Neural cell (in vitro differentiated cells): ENCODE results near the gene PIP4K2A. TPM values are rescaled to one million over a fixed set of nuclear protein-coding genes. Genes with fewer than 3 reads are reported as not detected.

Source experiments
- H2AFZ ChIP-seq: fragments of 200-600, 300-800 bp; sonication (generic), shearing (Covaris generic); 2 replicates; pipeline ENCODE4 v1.6.0; 2014; ENCODE audit warnings: low read depth, mild to moderate bottlenecking, antibody characterized with exemption, low read length, moderate library complexity
- H3F3A ChIP-seq: fragments of 200-600 bp; shearing (Covaris generic); 2 replicates; pipeline ENCODE4 v1.6.1; 2016; ENCODE audit warnings: mild to moderate bottlenecking, moderate library complexity, mixed read lengths, antibody characterized with exemption, low read length; ENCODE audit not compliant: insufficient read depth, poor library complexity, severe bottlenecking
- H3K27ac ChIP-seq: fragments of 200-600, 300-800 bp; sonication (generic), shearing (Covaris generic); 2 replicates; pipeline ENCODE4 v1.5.1; 2014; ENCODE audit warnings: mild to moderate bottlenecking, low read length, moderate library complexity
- H3K27me3 ChIP-seq: fragments of 300-800, 200-600 bp; sonication (generic), shearing (Covaris generic); 2 replicates; pipeline ENCODE4 v1.6.0; 2014; ENCODE audit warnings: mild to moderate bottlenecking, low read depth, low read length, moderate library complexity; ENCODE audit not compliant: insufficient read depth
- H3K36me3 ChIP-seq: fragments of 300-800, 200-600 bp; sonication (generic), shearing (Covaris generic); 2 replicates; pipeline ENCODE4 v1.5.1; 2014; ENCODE audit warnings: mild to moderate bottlenecking, antibody characterized with exemption, low read length, moderate library complexity; ENCODE audit not compliant: insufficient read depth
- H3K4me2 ChIP-seq: fragments of 300-800, 200-600 bp; sonication (generic), shearing (Covaris generic); 2 replicates; pipeline ENCODE4 v1.6.0; 2014; ENCODE audit warnings: mild to moderate bottlenecking, low read length
- H3K4me3 ChIP-seq: fragments of 300-800, 200-600 bp; sonication (generic), shearing (Covaris generic); 2 replicates; pipeline ENCODE4 v1.5.1; 2014; ENCODE audit warnings: mild to moderate bottlenecking, low read length, moderate library complexity
- H3K79me2 ChIP-seq: fragments of 200-600 bp; shearing (Covaris generic); replicated peaks from 2 replicates; pipeline ENCODE4 v1.6.0; 2014; ENCODE audit warnings: mild to moderate bottlenecking, low read length, moderate library complexity; ENCODE audit not compliant: insufficient read depth
- H3K9ac ChIP-seq: fragments of 300-800, 200-600 bp; sonication (generic), shearing (Covaris generic); 2 replicates; pipeline ENCODE4 v1.6.1; 2016; ENCODE audit warnings: mild to moderate bottlenecking, low read length, mixed read lengths
- H3K9me2 ChIP-seq: fragments of 200-600 bp; shearing (Covaris generic); 2 replicates; pipeline ENCODE4 v1.6.1; 2016; ENCODE audit warnings: mild to moderate bottlenecking, low read length, mixed read lengths; ENCODE audit not compliant: insufficient read depth
- H3K9me3 ChIP-seq: fragments of 200-600, 300-800 bp; sonication (generic), shearing (Covaris generic); 2 replicates; pipeline ENCODE4 v1.6.1; 2016; ENCODE audit warnings: mild to moderate bottlenecking, mixed run types, low read length, moderate library complexity, mixed read lengths
- H4K20me1 ChIP-seq: fragments of 200-600 bp; shearing (Covaris generic); 2 replicates; pipeline ENCODE4 v1.6.1; 2016; ENCODE audit warnings: mild to moderate bottlenecking, mixed run types; ENCODE audit not compliant: insufficient read depth
- CTCF ChIP-seq: fragments of 450-650 bp; IDR thresholded peaks from 2 replicates; pipeline ENCODE4 v1.5.1; 2014; ENCODE audit warnings: antibody characterized with exemption, mild to moderate bottlenecking, moderate library complexity; ENCODE audit not compliant: poor library complexity, severe bottlenecking
- EP300 ChIP-seq: fragments of 450-650 bp; conservative IDR thresholded peaks from 2 replicates; pipeline ENCODE4 v1.6.1; 2014; ENCODE audit warnings: antibody characterized with exemption, mild to moderate bottlenecking, moderate library complexity; ENCODE audit not compliant: poor library complexity, severe bottlenecking
- EZH2 ChIP-seq: fragments of 200-600, 300-800 bp; shearing (Covaris generic), sonication (generic); IDR thresholded peaks from 2 replicates; pipeline ENCODE4 v1.6.1; 2014; ENCODE audit warnings: antibody characterized with exemption, low read length, borderline replicate concordance, mild to moderate bottlenecking; ENCODE audit not compliant: insufficient read depth, poor library complexity, severe bottlenecking
- MXI1 ChIP-seq: fragments of 450-650 bp; conservative IDR thresholded peaks from 2 replicates; pipeline ENCODE4 v1.6.1; 2014; ENCODE audit warnings: antibody characterized with exemption, mild to moderate bottlenecking; ENCODE audit not compliant: poor library complexity, severe bottlenecking
- POLR2AphosphoS5 ChIP-seq: IDR thresholded peaks from 2 replicates; pipeline ENCODE4 v1.6.1; 2012
- RAD21 ChIP-seq: fragments of 450-650 bp; conservative IDR thresholded peaks from 2 replicates; pipeline ENCODE4 v1.6.1; 2014; ENCODE audit warnings: antibody characterized with exemption, mild to moderate bottlenecking, moderate library complexity
- REST ChIP-seq: IDR thresholded peaks from 2 replicates; pipeline ENCODE4 v1.6.1; 2012; ENCODE audit warnings: borderline replicate concordance
- SMC3 ChIP-seq: fragments of 450-650 bp; conservative IDR thresholded peaks from 2 replicates; pipeline ENCODE4 v1.6.1; 2014; ENCODE audit warnings: antibody characterized with exemption, mild to moderate bottlenecking, moderate library complexity; ENCODE audit not compliant: poor library complexity
- TAF1 ChIP-seq: IDR thresholded peaks from 2 replicates; pipeline ENCODE4 v1.6.1; 2012; ENCODE audit warnings: low read depth
- polyA plus RNA-seq: library from polyadenylated mRNA; depleted of rRNA; stranded (reverse); fragments of >200 nt; gene quantifications from 2 replicates; pipeline ENCODE4 v1.2.3, GENCODE V29; 2014

Gene PIP4K2A
- polyA plus RNA-seq, 1 donor from 2014 or later = 12.6 TPM

GRCh38 chr10:22724773-22725172 is 10.4 kb upstream of the PIP4K2A start:
- Histone ChIP-seq H4K20me1 (no peaks in the 10 kb centered on the region), H3K9me2 (no peaks in the 10 kb centered on the region), H3K4me3 (no peak overlapping the region), H3F3A (no peaks in the 10 kb centered on the region), H3K79me2 (no peaks in the 10 kb centered on the region), H3K36me3 (no peaks in the 10 kb centered on the region), H3K27ac (no peak overlapping the region), H3K9ac (no peak overlapping the region), H2AFZ (no peak overlapping the region), H3K9me3 (no peaks in the 10 kb centered on the region), H3K27me3 (no peaks in the 10 kb centered on the region), H3K4me2 (no peak overlapping the region)
- TF ChIP-seq RAD21 = no peak

- Histone ChIP-seq H3K9me2 (no peaks in the 10 kb centered on the region), H3K9ac (no peak overlapping the region), H2AFZ (no peak overlapping the region), H3K79me2 (no peaks in the 10 kb centered on the region), H3K36me3 (no peaks in the 10 kb centered on the region), H3K4me3 (no peak overlapping the region), H3K4me2 (no peak overlapping the region), H3F3A (no peaks in the 10 kb centered on the region), H3K27ac (no peak overlapping the region), H3K9me3 (no peaks in the 10 kb centered on the region), H3K27me3 (no peaks in the 10 kb centered on the region), H4K20me1 (no peaks in the 10 kb centered on the region)
- TF ChIP-seq SMC3 = no peak
- TF ChIP-seq REST = no peak
- no peak for TF ChIP-seq POLR2AphosphoS5
- no peak for TF ChIP-seq EZH2
- TF ChIP-seq CTCF = no peak
- no peak for TF ChIP-seq TAF1
- TF ChIP-seq EP300 = no peak
- TF ChIP-seq RAD21 = no peak
- no peak for TF ChIP-seq MXI1
These were observed 9.4 kb upstream of the PIP4K2A start for GRCh38 chr10:22723783-22724182.

- H3K9me3 ChIP-seq = no peaks in the 10 kb centered on the region
- H3K79me2 ChIP-seq = no peaks in the 10 kb centered on the region
- no peak overlapping the region for H3K4me2 ChIP-seq
- H2AFZ ChIP-seq = no peak overlapping the region
- no peaks in the 10 kb centered on the region for H3K36me3 ChIP-seq
- no peaks in the 10 kb centered on the region for H3K9me2 ChIP-seq
- no peak overlapping the region for H3K4me3 ChIP-seq
- H3K9ac ChIP-seq = no peak overlapping the region
- H3K27me3 ChIP-seq = no peaks in the 10 kb centered on the region
- no peak overlapping the region for H3K27ac ChIP-seq
- TF ChIP-seq POLR2AphosphoS5 (no peak), REST (no peak), SMC3 (no peak), EP300 (no peak), EZH2 (no peak), RAD21 (no peak), MXI1 (no peak), CTCF (no peak), TAF1 (no peak)
- H3F3A ChIP-seq = no peaks in the 10 kb centered on the region
- no peaks in the 10 kb centered on the region for H4K20me1 ChIP-seq
These were observed 9.0 kb upstream of the PIP4K2A start for GRCh38 chr10:22723343-22723779.
